ENCODE results near the gene MED4. TPM values are rescaled to one million over a fixed set of nuclear protein-coding genes. Genes with fewer than 3 reads are reported as not detected.
A peak's percentile ranks its signal among the peaks of the same experiment; 100 is the strongest.

Gene MED4
- total RNA-seq, 4 donors from 2014 or later: 23.6 to 68.5 (median 44.4) TPM

- Histone ChIP-seq H3K27me3 (no peaks in the 10 kb centered on the region), H3K4me3 (no peak overlapping the region), H3K9me3 (no peaks in the 10 kb centered on the region), H3K4me1 (no peaks in the 10 kb centered on the region), H3K36me3 (no peaks in the 10 kb centered on the region), H3K27ac (no peak overlapping the region)
- no peak for DNase-seq
- TF ChIP-seq CTCF (IDR thresholded peaks at IDR 0.05) (no peak), POLR2A (IDR thresholded peaks at IDR 0.05) (no peak)
These were observed 36.6 kb upstream of the MED4 start for GRCh38 chr13:48131533-48131932.

GRCh38 chr13:48126944-48127830 lies 32.3 kb upstream of the MED4 start:
- DNase-seq: peak in 2 of 3 donors; percentile 21 to 63
- H3K36me3 ChIP-seq: no peaks in the 10 kb centered on the region
- H3K9me3 ChIP-seq: no peaks in the 10 kb centered on the region
- no peaks in the 10 kb centered on the region for H3K27me3 ChIP-seq
- H3K4me3 ChIP-seq: no peak overlapping the region
- peak; percentile 70 to 95 (median 84) for TF ChIP-seq CTCF (IDR thresholded peaks at IDR 0.05)
- no peak for TF ChIP-seq POLR2A (IDR thresholded peaks at IDR 0.05)
- peak overlapping the region in 3 of 4 donors; percentile 18 to 23 (median 21) for H3K27ac ChIP-seq
- no peaks in the 10 kb centered on the region for H3K4me1 ChIP-seq

- TF ChIP-seq CTCF (IDR thresholded peaks at IDR 0.05) (no peak), POLR2A (IDR thresholded peaks at IDR 0.05) (no peak)
- Histone ChIP-seq H3K27ac (peak overlapping the region in 2 of 4 donors; percentile 66 to 71), H3K27me3 (no peaks in the 10 kb centered on the region), H3K36me3 (no peaks in the 10 kb centered on the region), H3K9me3 (no peaks in the 10 kb centered on the region), H3K4me1 (peaks cover 0 to 4% (median 0%) of the 10 kb centered on the region in 4 donors), H3K4me3 (no peak overlapping the region)
- DNase-seq: no peak
These were observed 30.9 kb upstream of the MED4 start for GRCh38 chr13:48125794-48126228.

- H3K4me1 ChIP-seq: peaks cover 0 to 4% (median 0%) of the 10 kb centered on the region in 4 donors
- no peaks in the 10 kb centered on the region for H3K27me3 ChIP-seq
- H3K27ac ChIP-seq: peak overlapping the region in 1 of 4 donors; percentile 71
- TF ChIP-seq CTCF (IDR thresholded peaks at IDR 0.05) (no peak), POLR2A (IDR thresholded peaks at IDR 0.05) (no peak)
- DNase-seq: no peak
- no peaks in the 10 kb centered on the region for H3K9me3 ChIP-seq
- H3K36me3 ChIP-seq: no peaks in the 10 kb centered on the region
- H3K4me3 ChIP-seq: no peak overlapping the region
These were observed 28.9 kb upstream of the MED4 start for GRCh38 chr13:48123812-48124211.

DNA sequence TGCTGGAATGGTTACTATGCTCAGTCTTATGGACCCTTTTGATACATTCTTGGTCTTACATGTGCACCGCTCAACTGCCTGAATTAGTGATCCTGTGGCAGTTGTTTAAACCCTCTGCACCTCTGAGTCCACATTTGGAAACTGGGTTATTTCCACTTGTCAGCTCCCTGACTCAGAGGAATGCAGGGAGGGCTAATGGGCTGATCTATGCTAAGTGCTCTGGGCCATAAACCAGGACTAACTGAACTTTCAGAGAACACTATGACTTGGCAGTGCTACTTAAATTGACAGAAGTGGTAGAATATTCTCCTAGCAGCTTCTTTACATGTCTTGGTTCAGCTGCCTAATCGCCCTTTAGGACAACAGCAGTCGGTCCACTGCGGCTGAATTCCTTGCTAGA lies 26.8 kb upstream of the MED4 start:
- peaks cover 0 to 4% (median 0%) of the 10 kb centered on the region in 4 donors for H3K4me1 ChIP-seq

More for the DNA sequence above, 26.8 kb upstream of the MED4 start:
- Histone ChIP-seq H3K36me3 (no peaks in the 10 kb centered on the region), H3K27me3 (no peaks in the 10 kb centered on the region), H3K4me3 (no peak overlapping the region), H3K9me3 (no peaks in the 10 kb centered on the region), H3K27ac (no peak overlapping the region)
- DNase-seq: no peak
- TF ChIP-seq POLR2A (IDR thresholded peaks at IDR 0.05) (no peak), CTCF (IDR thresholded peaks at IDR 0.05) (no peak)

Measured in Peyer's patch (tissue), 4 donors.